Muscle of back (tissue), 13 donors: ENCODE data around the gene PTBP2. TPM values are rescaled to one million over a fixed set of nuclear protein-coding genes. Genes with fewer than 3 reads are reported as not detected.

ENCODE experiments used
- DNase-seq, 3 donors: peaks; one replicate each; pipeline versions ENCODE4 v3.0.0 to v3.0.0-alpha.2; 2013
- long read RNA-seq, 9 donors: transcript quantifications; one replicate each; lab custom pipeline, GENCODE V29; 2026
- polyA plus RNA-seq, 10 donors: library from polyadenylated mRNA; unstranded; fragments of 120-200 nt; gene quantifications; one replicate each; pipeline ENCODE4 v1.2.1, GENCODE V29; 2013; ENCODE audit not compliant: insufficient read length in 10 of 10

PTBP2 gene, protein sequence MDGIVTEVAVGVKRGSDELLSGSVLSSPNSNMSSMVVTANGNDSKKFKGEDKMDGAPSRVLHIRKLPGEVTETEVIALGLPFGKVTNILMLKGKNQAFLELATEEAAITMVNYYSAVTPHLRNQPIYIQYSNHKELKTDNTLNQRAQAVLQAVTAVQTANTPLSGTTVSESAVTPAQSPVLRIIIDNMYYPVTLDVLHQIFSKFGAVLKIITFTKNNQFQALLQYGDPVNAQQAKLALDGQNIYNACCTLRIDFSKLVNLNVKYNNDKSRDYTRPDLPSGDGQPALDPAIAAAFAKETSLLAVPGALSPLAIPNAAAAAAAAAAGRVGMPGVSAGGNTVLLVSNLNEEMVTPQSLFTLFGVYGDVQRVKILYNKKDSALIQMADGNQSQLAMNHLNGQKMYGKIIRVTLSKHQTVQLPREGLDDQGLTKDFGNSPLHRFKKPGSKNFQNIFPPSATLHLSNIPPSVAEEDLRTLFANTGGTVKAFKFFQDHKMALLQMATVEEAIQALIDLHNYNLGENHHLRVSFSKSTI
- 10 to 100 TPM; 22.1 to 42.9 (median 29.6) TPM for polyA plus RNA-seq
- long read RNA-seq, donor 1, partial matches to known transcripts: 0 of 2 reads
- long read RNA-seq, donor 1, other reads (novel, unspliced or antisense): 0 of 2 reads
- long read RNA-seq, donor 2, full-length matches to known transcripts: 4 of 4 reads
- long read RNA-seq, donor 2, partial matches to known transcripts: 0 of 4 reads
- long read RNA-seq, donor 2, other reads (novel, unspliced or antisense): 0 of 4 reads
- long read RNA-seq, donor 3: 0 reads
- long read RNA-seq, donor 4: 0 reads
- long read RNA-seq, donor 5, full-length matches to known transcripts: 3 of 3 reads
- long read RNA-seq, donor 5, partial matches to known transcripts: 0 of 3 reads
- long read RNA-seq, donor 5, other reads (novel, unspliced or antisense): 0 of 3 reads
- long read RNA-seq, donor 6, partial matches to known transcripts: 0 of 2 reads
- long read RNA-seq, donor 6, other reads (novel, unspliced or antisense): 0 of 2 reads
- long read RNA-seq, donor 7, full-length matches to known transcripts: 3 of 3 reads
- long read RNA-seq, donor 7, partial matches to known transcripts: 0 of 3 reads
- long read RNA-seq, donor 7, other reads (novel, unspliced or antisense): 0 of 3 reads
- long read RNA-seq, donor 8, full-length matches to known transcripts: 1 of 1 reads
- long read RNA-seq, donor 8, partial matches to known transcripts: 0 of 1 reads
- long read RNA-seq, donor 8, other reads (novel, unspliced or antisense): 0 of 1 reads
- long read RNA-seq, donor 9: 0 reads

DNA sequence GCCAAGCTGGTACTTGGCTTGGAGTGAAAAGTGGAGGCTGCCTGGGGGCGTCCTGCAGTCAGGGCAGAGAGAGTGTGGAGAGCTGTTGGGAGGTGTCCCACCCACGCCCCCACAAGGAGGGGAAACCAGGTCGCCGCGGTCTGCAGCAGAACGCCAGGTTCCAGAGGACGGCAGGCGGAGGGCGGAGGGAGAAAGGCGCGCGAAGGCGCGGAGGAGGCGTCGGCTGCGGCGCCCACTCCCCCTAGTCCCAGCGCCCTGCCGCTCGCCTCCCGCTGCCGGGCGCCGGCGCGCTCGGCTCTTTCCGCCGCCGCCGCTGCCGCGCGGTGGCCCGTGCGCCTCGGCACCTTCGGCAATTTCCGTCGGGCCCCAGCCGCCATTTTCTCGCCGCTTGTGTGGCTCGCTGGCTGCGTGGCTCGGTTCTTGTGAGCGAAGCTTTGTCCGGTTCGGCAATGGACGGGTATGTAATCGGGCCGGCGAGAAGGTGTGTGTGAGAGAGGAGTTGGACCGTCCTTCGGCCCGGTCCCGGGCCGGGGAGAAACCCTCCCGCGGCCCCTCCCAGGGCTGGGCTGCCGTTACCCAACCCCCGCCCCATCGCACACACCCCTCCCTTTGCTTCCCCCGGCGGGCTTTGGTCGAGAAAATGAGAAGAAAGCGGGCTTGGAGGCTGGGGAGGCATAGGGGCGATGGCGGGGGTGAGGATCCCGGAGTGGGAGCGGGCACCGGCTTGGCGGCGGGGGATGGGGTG lies at the start of gene PTBP2:
Gene PTBP2, plus strand, starts transcription at position 369 of the 745 bp plus-strand sequence. Its CDS starts 81 bp downstream, at position 450.
- peak; percentile 84 to 97 (median 90) for DNase-seq

DNA sequence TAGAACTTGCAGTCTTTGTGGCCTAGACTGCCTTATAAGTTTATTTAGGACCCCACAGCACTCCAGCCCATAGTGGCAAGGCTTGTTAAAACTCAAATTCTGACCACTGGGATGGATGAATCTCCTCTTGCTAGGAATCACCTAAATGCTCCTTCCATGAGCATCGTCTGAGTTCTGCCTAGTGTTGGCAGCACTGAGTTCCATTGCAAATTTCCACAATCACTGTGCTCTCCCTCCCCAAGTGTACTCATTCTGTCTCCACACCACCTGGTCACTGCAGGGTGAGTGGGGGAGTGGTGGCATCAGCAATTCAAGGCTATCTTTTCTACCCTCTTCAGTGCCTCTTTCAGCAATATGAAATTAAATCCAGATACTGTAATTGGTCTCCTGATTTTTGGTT lies 46.7 kb upstream of the PTBP2 start:
- DNase-seq: no peak

GRCh38 chr1:96682056-96682455 lies 39.5 kb upstream of the PTBP2 start:
- DNase-seq: no peak

- DNase-seq: no peak
Measured at GRCh38 chr1:96683931-96684330, 37.7 kb upstream of the PTBP2 start.

- DNase-seq: peak in 1 of 3 donors; percentile 45
Measured at GRCh38 chr1:96684744-96685143, 36.8 kb upstream of the PTBP2 start.

- no peak for DNase-seq
Measured at GRCh38 chr1:96688767-96689166, 32.8 kb upstream of the PTBP2 start.

GRCh38 chr1:96695954-96696353 lies 25.6 kb upstream of the PTBP2 start:
- no peak for DNase-seq

GRCh38 chr1:96698342-96698983 lies 23.1 kb upstream of the PTBP2 start:
- DNase-seq: no peak

DNA sequence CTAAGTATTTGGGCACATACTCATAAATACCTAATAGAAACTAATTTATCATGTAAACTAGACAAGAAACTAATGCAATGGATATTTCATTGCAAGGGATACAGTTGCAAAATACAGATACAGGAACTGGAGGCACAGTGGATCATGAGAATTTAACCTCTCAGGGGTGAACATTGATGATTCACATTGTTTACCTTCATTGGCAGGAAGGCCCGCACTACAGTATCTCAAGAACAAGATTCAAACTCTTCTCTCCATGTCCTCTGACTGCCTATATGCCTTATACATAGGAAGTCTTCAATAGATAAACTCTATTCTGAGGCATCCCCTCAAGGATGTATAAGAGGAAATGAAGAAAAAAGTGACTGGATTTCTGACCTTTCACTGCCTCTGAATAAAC lies 18.4 kb upstream of the PTBP2 start:
- DNase-seq: no peak

- DNase-seq: no peak
Measured at GRCh38 chr1:96707023-96707422, 14.6 kb upstream of the PTBP2 start.

DNA sequence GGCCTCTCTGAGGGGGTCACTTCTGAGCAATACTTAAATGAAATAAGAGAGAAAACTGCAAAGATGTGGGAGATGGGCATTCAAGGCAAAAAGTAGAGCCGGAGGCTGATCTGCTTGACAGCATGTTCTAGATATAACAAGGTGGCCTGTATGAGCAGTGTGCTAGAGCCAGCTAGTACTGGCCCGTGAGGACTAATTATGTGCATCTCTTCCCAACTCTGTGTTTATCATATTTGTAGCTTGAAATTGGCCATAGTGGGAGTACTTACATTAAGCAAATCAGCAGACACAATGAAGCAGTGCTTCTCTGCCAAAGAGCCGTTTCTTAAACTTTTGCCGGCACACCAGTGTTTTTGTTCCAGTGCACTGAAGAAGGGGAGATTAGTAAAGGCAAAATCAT lies 13.1 kb upstream of the PTBP2 start:
- DNase-seq: no peak

- DNase-seq: no peak
Measured at GRCh38 chr1:96710708-96711477, 10.7 kb upstream of the PTBP2 start.

DNA sequence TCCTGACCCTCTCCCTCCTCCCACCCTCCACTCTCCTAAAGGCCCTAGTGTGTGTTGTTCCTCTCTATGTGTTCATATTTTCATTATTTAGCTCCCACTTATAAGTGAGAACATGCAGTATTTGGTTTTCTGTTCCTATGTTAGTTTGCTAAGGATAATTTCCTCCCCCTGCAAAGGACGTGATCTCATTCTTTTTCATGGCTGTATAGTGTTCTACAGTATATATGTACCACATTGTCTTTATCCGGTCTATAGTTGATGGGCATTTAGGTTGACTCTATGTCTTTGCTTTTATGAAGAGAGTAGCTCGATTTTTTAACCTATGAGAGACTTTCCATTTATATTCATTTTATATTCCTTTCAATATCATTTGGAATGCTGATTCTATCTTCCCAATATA lies 7.9 kb upstream of the PTBP2 start:
- DNase-seq: no peak

DNA sequence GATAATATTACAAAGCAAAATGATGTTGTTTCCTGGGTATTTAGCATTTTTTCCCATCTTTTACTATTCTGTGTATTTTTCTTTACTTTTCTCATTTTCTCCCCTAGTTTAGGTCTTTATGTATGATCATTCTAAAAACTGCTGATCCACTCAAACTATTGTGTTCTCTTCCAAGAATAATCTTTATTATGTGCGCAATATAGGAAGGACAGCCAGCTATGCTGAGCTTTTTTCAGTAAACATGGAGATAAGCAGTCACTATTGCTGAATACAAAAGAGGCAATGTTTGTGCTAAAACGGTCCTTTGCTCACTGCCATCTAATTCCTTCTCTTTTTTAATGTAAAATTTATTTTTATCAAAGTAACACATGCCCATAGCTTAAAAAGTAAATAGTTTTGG lies 6.7 kb upstream of the PTBP2 start:
- no peak for DNase-seq

- no peak for DNase-seq
Measured at GRCh38 chr1:96715482-96715881, 6.1 kb upstream of the PTBP2 start.

- peak in 1 of 3 donors; percentile 8 for DNase-seq
Measured at GRCh38 chr1:96721053-96721415, 550 bp upstream of the PTBP2 start.

DNA sequence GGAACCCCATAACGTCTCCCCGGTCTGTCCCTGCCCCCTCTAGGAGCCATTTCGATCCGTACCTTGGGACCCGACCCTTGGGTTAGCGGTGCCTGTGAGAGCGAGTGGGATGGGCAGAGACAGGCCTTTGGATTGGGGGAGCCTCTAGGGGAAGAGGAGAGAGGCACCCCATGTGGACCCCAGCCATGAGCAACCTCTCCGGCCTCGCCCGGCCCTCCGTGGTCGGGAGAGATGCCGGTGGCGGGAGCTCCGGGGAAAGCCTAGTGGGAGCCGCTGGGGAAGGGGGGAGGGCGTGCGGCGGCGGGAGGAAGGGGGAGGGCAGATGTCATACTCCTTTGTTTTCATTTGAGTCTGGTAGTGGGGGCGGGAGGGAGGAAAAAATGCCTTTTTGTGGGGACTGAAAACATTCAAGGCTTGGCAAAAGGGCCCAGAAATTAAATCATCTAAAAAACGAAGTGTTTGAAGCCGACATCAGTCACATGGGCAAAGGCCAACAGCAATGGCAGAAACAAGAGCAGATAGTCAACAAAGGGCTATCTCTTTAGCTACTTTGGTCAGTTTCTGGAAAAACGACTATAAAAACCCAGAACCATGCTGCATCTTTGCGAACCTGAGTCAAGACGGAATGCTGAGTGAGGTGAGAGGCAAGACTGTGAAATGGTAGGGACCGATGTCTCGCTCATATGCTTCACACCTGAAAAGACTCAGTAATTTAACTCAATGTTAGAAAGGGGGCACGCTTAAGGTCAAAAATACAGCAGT lies 758 bp downstream of the PTBP2 start:
- peak; percentile 54 to 94 (median 74) for DNase-seq

DNA sequence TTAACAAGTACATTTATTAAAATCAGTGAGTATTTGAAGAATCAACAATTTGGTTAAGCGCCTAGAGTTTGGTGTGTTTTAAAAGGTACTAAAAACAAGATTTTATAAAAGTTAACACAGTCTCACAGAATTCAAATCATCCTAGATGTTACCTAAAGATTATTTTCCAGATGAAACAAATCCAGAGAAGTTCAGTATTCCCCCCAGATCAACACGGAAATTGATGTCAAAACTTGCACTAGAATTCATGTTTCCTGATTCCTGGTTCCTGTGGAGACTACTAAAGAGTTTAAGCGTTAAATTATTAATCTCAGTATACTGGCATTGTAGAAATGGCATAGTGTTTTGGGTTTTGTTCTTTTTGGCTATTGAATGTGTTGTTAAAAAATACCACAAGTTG lies 1.4 kb downstream of the PTBP2 start:
- DNase-seq: peak in 1 of 3 donors; percentile 52

DNA sequence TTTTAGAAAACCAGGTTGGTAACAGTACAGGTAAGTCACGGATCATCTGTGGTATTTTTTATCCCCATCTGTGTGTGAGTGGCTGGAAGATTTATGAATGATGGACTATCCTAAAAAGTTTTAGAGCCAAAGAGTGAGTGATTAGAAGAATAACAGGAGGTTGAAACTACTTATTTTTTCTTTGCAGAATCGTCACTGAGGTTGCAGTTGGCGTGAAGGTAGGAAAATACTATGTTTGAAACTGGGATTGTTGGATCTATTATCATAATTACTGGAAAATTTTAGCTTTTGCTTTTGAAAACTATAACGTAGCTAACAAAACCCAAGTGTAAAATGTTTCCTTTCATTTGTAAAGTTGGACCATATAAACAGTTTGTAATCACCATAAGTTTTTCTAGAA lies 1.8 kb downstream of the PTBP2 start:
- peak; percentile 16 to 66 (median 63) for DNase-seq
